ENCODE measurements around the gene DEDD2. TPM values are rescaled to one million over a fixed set of nuclear protein-coding genes. Genes with fewer than 3 reads are reported as not detected.

The DEDD2 gene
- total RNA-seq, 1 donor from 2014 or later: 11.6 TPM

GRCh38 chr19:42198676-42199439, 18.6 kb downstream of the DEDD2 start:
- peak; percentile 38 for ATAC-seq

GRCh38 chr19:42197375-42197817, 20.1 kb downstream of the DEDD2 start:
- ATAC-seq: peak; percentile 4

- ATAC-seq: no peak
Observed at GRCh38 chr19:42196011-42197001, 21.2 kb downstream of the DEDD2 start.

- ATAC-seq: no peak
Observed at GRCh38 chr19:42193706-42194105, 23.8 kb downstream of the DEDD2 start.

GRCh38 chr19:42193294-42193693, 24.2 kb downstream of the DEDD2 start:
- peak; percentile 11 for ATAC-seq

- ATAC-seq: peak; percentile 94
Observed at GRCh38 chr19:42191855-42192254, 25.6 kb downstream of the DEDD2 start.

- no peak for ATAC-seq
Observed at GRCh38 chr19:42191330-42191729, 26.1 kb downstream of the DEDD2 start.

- no peak for ATAC-seq
Observed at GRCh38 chr19:42189133-42189532, 28.3 kb downstream of the DEDD2 start.

- no peak for ATAC-seq
Observed at GRCh38 chr19:42188665-42189064, 28.8 kb downstream of the DEDD2 start.

- no peak for ATAC-seq
Observed at GRCh38 chr19:42185277-42185676, 32.2 kb downstream of the DEDD2 start.

GRCh38 chr19:42184401-42184861, 33.0 kb downstream of the DEDD2 start:
- ATAC-seq: peak; percentile 54

GRCh38 chr19:42178791-42179674, 38.4 kb downstream of the DEDD2 start:
- no peak for ATAC-seq

GRCh38 chr19:42177686-42178019, 39.8 kb downstream of the DEDD2 start:
- no peak for ATAC-seq

GRCh38 chr19:42176990-42177685, 40.3 kb downstream of the DEDD2 start:
- ATAC-seq: peak; percentile 80

GRCh38 chr19:42176649-42176989, 40.9 kb downstream of the DEDD2 start:
- peak; percentile 35 for ATAC-seq

GRCh38 chr19:42175952-42176648, 41.4 kb downstream of the DEDD2 start:
- ATAC-seq: no peak

GRCh38 chr19:42174958-42175734, 42.3 kb downstream of the DEDD2 start:
- no peak for ATAC-seq

GRCh38 chr19:42174188-42174587, 43.3 kb downstream of the DEDD2 start:
- no peak for ATAC-seq

- ATAC-seq: no peak
Observed at GRCh38 chr19:42173695-42174094, 43.8 kb downstream of the DEDD2 start.

GRCh38 chr19:42172261-42172660, 45.2 kb downstream of the DEDD2 start:
- no peak for ATAC-seq
